Transverse colon (tissue), 4 donors: ENCODE data around the gene C4orf51. TPM values are rescaled to one million over a fixed set of nuclear protein-coding genes. Genes with fewer than 3 reads are reported as not detected.

Source experiments
- DNase-seq: peaks from one replicate; pipeline ENCODE4 v3.0.0-alpha.2; 2019
- H3K27ac ChIP-seq, 4 donors: fragments of 200-600 bp; sonication (generic); 2 replicates each; pipeline ENCODE4 v1.5.1; 2016 to 2018; ENCODE audit warnings: inconsistent platforms in 4 of 4
- H3K27me3 ChIP-seq: fragments of 200-600 bp; sonication (generic); 2 replicates; pipeline ENCODE4 v1.5.1; 2017; ENCODE audit warnings: inconsistent platforms
- H3K36me3 ChIP-seq, 4 donors: fragments of 200-600 bp; sonication (generic); 2 replicates each; pipeline ENCODE4 v1.5.1; 2017 to 2019; ENCODE audit warnings: inconsistent platforms in 4 of 4
- H3K4me1 ChIP-seq, 4 donors: fragments of 200-600 bp; sonication (generic); 2 replicates each; pipeline ENCODE4 v1.5.1; 2017 to 2020; ENCODE audit warnings: inconsistent platforms in 4 of 4
- H3K4me3 ChIP-seq, 4 donors: fragments of 200-600 bp; sonication (generic); 1 replicate in 1 of 4; 2 replicates in 3 of 4; pipeline versions ENCODE4 v1.5.1 to v1.6.1; 2017 to 2019; ENCODE audit warnings: inconsistent platforms in 4 of 4
- H3K9me3 ChIP-seq, 2 donors: fragments of 200-600 bp; sonication (generic); 2 replicates each; pipeline ENCODE4 v1.5.1; 2017 to 2019; ENCODE audit warnings: inconsistent platforms in 2 of 2
- CTCF ChIP-seq, 5 experiments: fragments of 200-600 bp in 3 of 5; fragments of 450-650 bp in 2 of 5; sonication (generic) in 3 of 5; IDR thresholded peaks; 1 replicate in 2 of 5; 2 replicates in 3 of 5; pipeline ENCODE4 v1.5.1; 2016 to 2017; ENCODE audit warnings: antibody characterized with exemption in 5 of 5, inconsistent platforms in 3 of 5, mild to moderate bottlenecking in 2 of 5, moderate library complexity in 1 of 5
- EP300 ChIP-seq: sonication (generic); formaldehyde crosslinking; IDR thresholded peaks from one replicate; pipeline ENCODE4 v1.6.1; 2017; ENCODE audit warnings: antibody characterized with exemption, low read depth
- POLR2A ChIP-seq: fragments of 450-650 bp; IDR thresholded peaks from one replicate; pipeline ENCODE4 v1.6.1; 2016; ENCODE audit warnings: antibody characterized with exemption, mild to moderate bottlenecking, moderate library complexity
- POLR2AphosphoS5 ChIP-seq, 3 donors: sonication (generic); formaldehyde crosslinking; IDR thresholded peaks; one replicate each; pipeline ENCODE4 v1.6.1; 2016; ENCODE audit warnings: antibody characterized with exemption in 3 of 3
- WGBS, 2 donors: methylation state at CpG; one replicate each; pipeline ENCODE4 v1.1.5; 2018; ENCODE audit warnings: low coverage in 1 of 2; 5-methylcytosine and 5-hydroxymethylcytosine counted together
- in situ Hi-C, 4 donors: fragments of 200-750 bp; cut with MboI; loops; one replicate each; pipeline versions ENCODE4 v1.15.0 to v1.15.1; 2017; ENCODE audit warnings: low sequenced_read_pairs in 3 of 4, low pct_ligation_motif_present in 1 of 4, low pct_unique_long_range_greater_than_20kb in 1 of 4
- intact Hi-C: fragments of 100-400 bp; cut with DNase I; formaldehyde crosslinking; loops from one replicate; pipeline ENCODE4 v1.15.1; 2023; ENCODE audit warnings: low total_unique reads
- total RNA-seq, 4 donors: library from RNA; depleted of rRNA; stranded (reverse); fragments of >200 nt; gene quantifications; one replicate each; pipeline ENCODE4 v1.1.0, GENCODE V29; 2016

Gene C4orf51
- total RNA-seq, 4 donors from 2014 or later: not detected

- no peaks in the 10 kb centered on the region for H3K4me1 ChIP-seq
- DNase-seq: no peak
- in situ Hi-C loops: no loop called here
- no peaks in the 10 kb centered on the region for H3K27me3 ChIP-seq
- H3K4me3 ChIP-seq: no peak overlapping the region
- H3K36me3 ChIP-seq: no peaks in the 10 kb centered on the region
- 75 to 87% methylated on average over 3 of the region's 3 CpGs for WGBS, 2 donors
- H3K27ac ChIP-seq: no peak overlapping the region
- intact Hi-C loops: no loop called here
- no peaks in the 10 kb centered on the region for H3K9me3 ChIP-seq
- no peak for TF ChIP-seq POLR2A
- TF ChIP-seq EP300: no peak
- no peak for TF ChIP-seq POLR2AphosphoS5 (IDR thresholded peaks at IDR 0.05)
- no peak for TF ChIP-seq CTCF (IDR thresholded peaks at IDR 0.05)
Observed at GRCh38 chr4:145720656-145721055, 40.7 kb downstream of the C4orf51 start.

GRCh38 chr4:145722561-145722960 is 42.6 kb downstream of the C4orf51 start:
- H3K4me1 ChIP-seq: no peaks in the 10 kb centered on the region
- WGBS, 2 donors: 88% methylated on average over 1 of the region's 1 CpG; no CpG with 5 or more reads in 1 of the 2 donors
- TF ChIP-seq POLR2A: no peak
- TF ChIP-seq EP300: no peak
- TF ChIP-seq CTCF (IDR thresholded peaks at IDR 0.05): no peak
- no peak for TF ChIP-seq POLR2AphosphoS5 (IDR thresholded peaks at IDR 0.05)
- no peak overlapping the region for H3K4me3 ChIP-seq
- H3K36me3 ChIP-seq: no peaks in the 10 kb centered on the region
- intact Hi-C loops: no loop called here
- H3K27me3 ChIP-seq: no peaks in the 10 kb centered on the region
- DNase-seq: no peak
- no peaks in the 10 kb centered on the region for H3K9me3 ChIP-seq
- H3K27ac ChIP-seq: no peak overlapping the region
- in situ Hi-C loops: no loop called here

- TF ChIP-seq CTCF (IDR thresholded peaks at IDR 0.05) (no peak), POLR2A (no peak), POLR2AphosphoS5 (IDR thresholded peaks at IDR 0.05) (no peak), EP300 (no peak)
- no peak for DNase-seq
- H3K4me1 ChIP-seq: no peaks in the 10 kb centered on the region
- no peak overlapping the region for H3K27ac ChIP-seq
- H3K36me3 ChIP-seq: no peaks in the 10 kb centered on the region
- no peak overlapping the region for H3K4me3 ChIP-seq
- no peaks in the 10 kb centered on the region for H3K9me3 ChIP-seq
- in situ Hi-C loops: no loop called here
- intact Hi-C loops: no loop called here
- H3K27me3 ChIP-seq: no peaks in the 10 kb centered on the region
- WGBS, 2 donors: 85 to 95% methylated on average over 2 of the region's 2 CpGs
Observed at GRCh38 chr4:145723336-145723735, 43.4 kb downstream of the C4orf51 start.

- intact Hi-C loops: loop anchor here (10.0 kb wide), 1 partner anchor 205 kb away; the partner anchor contains the start of gene ZNF827
- no peaks in the 10 kb centered on the region for H3K36me3 ChIP-seq
- H3K4me1 ChIP-seq: peaks cover 8 to 39% (median 32%) of the 10 kb centered on the region in 4 donors
- no peak for DNase-seq
- in situ Hi-C loops: no loop called here
- H3K9me3 ChIP-seq: no peaks in the 10 kb centered on the region
- H3K4me3 ChIP-seq: no peak overlapping the region
- TF ChIP-seq POLR2A (no peak), EP300 (no peak), CTCF (IDR thresholded peaks at IDR 0.05) (no peak), POLR2AphosphoS5 (IDR thresholded peaks at IDR 0.05) (no peak)
- no peak overlapping the region for H3K27ac ChIP-seq
- H3K27me3 ChIP-seq: no peaks in the 10 kb centered on the region
- WGBS, 2 donors: 80 to 90% methylated on average over 2 to 5 of the region's 5 CpGs
Observed at GRCh38 chr4:145730026-145730425, 50.1 kb downstream of the C4orf51 start.
